HL-60 (cell line): ENCODE measurements around the gene CDYL.
A peak's percentile ranks its signal among the peaks of the same experiment; 100 is the strongest.

Experiments used
- DNase-seq, 2 experiments: peaks; one replicate each; pipeline ENCODE4 v3.0.0-alpha.2; 2010 to 2020; ENCODE audit warnings: low read depth in 1 of 2, low spot score in 1 of 2
- H3K27ac ChIP-seq: fragments of 250-450 bp; sonication (Bioruptor Pico); replicated peaks from 2 replicates; pipeline ENCODE4 v1.5.1; 2020; ENCODE audit warnings: mild to moderate bottlenecking, moderate library complexity
- H3K27me3 ChIP-seq: fragments of 250-450 bp; sonication (Bioruptor Pico); 2 replicates; pipeline ENCODE4 v1.5.1; 2021; ENCODE audit warnings: mild to moderate bottlenecking, moderate library complexity; ENCODE audit not compliant: insufficient read depth, poor library complexity, severe bottlenecking
- H3K4me3 ChIP-seq: replicated peaks from 2 replicates; pipeline ENCODE4 v1.5.1; 2011; ENCODE audit warnings: mild to moderate bottlenecking, control low read depth, low read length; ENCODE audit not compliant: insufficient read depth
- CTCF ChIP-seq: IDR thresholded peaks from one replicate; pipeline ENCODE4 v1.5.1; 2011; ENCODE audit warnings: low read length, control low read depth, inconsistent platforms; ENCODE audit not compliant: insufficient read depth
- GABPA ChIP-seq: IDR thresholded peaks from 2 replicates; pipeline ENCODE4 v1.6.1; 2012; ENCODE audit warnings: low read depth
- POLR2AphosphoS5 ChIP-seq: IDR thresholded peaks from 2 replicates; pipeline ENCODE4 v1.6.1; 2012; ENCODE audit warnings: low read depth
- REST ChIP-seq: IDR thresholded peaks from 2 replicates; pipeline ENCODE4 v1.6.1; 2012; ENCODE audit warnings: low read depth; ENCODE audit not compliant: insufficient replicate concordance
- SPI1 ChIP-seq: IDR thresholded peaks from 2 replicates; pipeline ENCODE4 v1.6.1; 2012; ENCODE audit warnings: low read depth, mild to moderate bottlenecking, borderline replicate concordance
- long read RNA-seq: library from polyadenylated mRNA; unstranded; transcript quantifications from one replicate; pipeline ENCODE4 v2.0.0, GENCODE V29; 2020

CDYL gene
- long read RNA-seq, transcript CDYL-203 (7 exons, 2,184 nt): major isoform, 7 of 25 reads
- long read RNA-seq, partial matches to known transcripts: 10 of 25 reads
- long read RNA-seq, other reads (novel, unspliced or antisense): 6 of 25 reads

DNA sequence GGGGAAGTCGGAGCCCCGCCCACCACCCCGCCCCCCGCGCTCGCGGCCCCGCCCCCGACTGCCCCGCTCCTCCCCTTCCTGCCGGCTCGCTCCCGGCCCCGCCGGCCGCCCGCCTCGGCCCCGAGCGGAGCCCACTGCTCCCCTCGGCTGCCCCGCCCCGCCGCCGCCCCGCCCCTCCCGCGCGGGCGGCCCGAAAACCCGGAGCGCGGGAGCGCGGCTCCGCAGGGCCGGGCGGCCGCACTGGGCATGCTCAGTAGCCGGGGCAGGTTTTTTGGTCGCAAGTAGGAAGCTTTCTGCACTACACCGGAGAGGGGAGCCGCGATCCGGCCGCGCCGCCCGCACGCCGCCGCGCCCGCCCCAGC lies at the start of gene CDYL:
Gene CDYL, plus strand, starts transcription at position 274 of the 362 bp plus-strand sequence. CDS start 380 bp downstream, outside the sequence.
- Histone ChIP-seq H3K27ac (peak within 1 kb of the TSS; percentile 38), H3K4me3 (peak within 1 kb of the TSS; percentile 72)

DNA sequence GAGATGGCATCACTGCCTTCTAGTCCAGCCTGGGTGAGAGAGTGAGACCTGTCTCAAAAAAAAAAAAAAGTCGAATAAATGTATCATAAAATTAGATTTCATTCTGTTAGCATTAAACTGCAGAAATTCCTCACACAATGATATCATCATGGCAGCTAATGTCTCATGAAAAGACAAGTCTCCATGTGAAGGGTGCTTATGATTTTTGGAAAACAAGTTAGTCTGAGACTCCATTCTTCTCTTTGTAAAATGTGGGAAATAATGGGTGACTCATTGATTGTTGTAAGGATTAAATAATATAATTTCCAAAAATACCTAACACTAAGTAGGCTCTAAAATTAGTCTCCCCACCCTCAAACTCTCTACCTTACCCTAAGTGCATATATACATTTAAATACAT lies 49.6 kb upstream of the CDYL start:
- TF ChIP-seq REST (no peak), POLR2AphosphoS5 (no peak)
- no peak for DNase-seq
- H3K27ac ChIP-seq: no peak overlapping the region
- no peaks in the 10 kb centered on the region for H3K27me3 ChIP-seq
- H3K4me3 ChIP-seq: no peak overlapping the region

More for the DNA sequence above, at the start of gene CDYL:
- H3K27me3 ChIP-seq: no peaks in the 10 kb centered on the region
- TF ChIP-seq POLR2AphosphoS5 (no peak; the same call in 1 of the 2 replicates), GABPA (no peak), REST (no peak), CTCF (no peak), SPI1 (no peak)
- DNase-seq: peak; percentile 59 to 87

- TF ChIP-seq GABPA: no peak
- TF ChIP-seq REST: no peak
- TF ChIP-seq SPI1: no peak
- TF ChIP-seq CTCF: no peak
- TF ChIP-seq POLR2AphosphoS5: no peak
- no peak for DNase-seq
These were observed 49.0 kb upstream of the CDYL start for GRCh38 chr6:4727217-4727616.

More at GRCh38 chr6:4727217-4727616, 49.0 kb upstream of the CDYL start:
- Histone ChIP-seq H3K27ac (no peak overlapping the region), H3K4me3 (no peak overlapping the region), H3K27me3 (no peaks in the 10 kb centered on the region)
